HEK293T (cell line): ENCODE results near the gene RERG.

Experiments
- ARNT ChIP-seq: fragments of 450-650 bp; IDR thresholded peaks from 2 replicates; pipeline ENCODE4 v1.6.1; 2017; ENCODE audit warnings: mild to moderate bottlenecking
- BHLHE40 ChIP-seq: fragments of 450-650 bp; IDR thresholded peaks from 2 replicates; pipeline ENCODE4 v1.6.1; 2016; ENCODE audit warnings: mild to moderate bottlenecking, moderate library complexity, borderline replicate concordance
- ELF4 ChIP-seq: fragments of 450-650 bp; IDR thresholded peaks from 2 replicates; pipeline ENCODE4 v1.6.1; 2017; ENCODE audit warnings: antibody characterized with exemption
- FOXA1 ChIP-seq: fragments of 450-650 bp; IDR thresholded peaks from 2 replicates; pipeline ENCODE4 v1.6.1; 2016; ENCODE audit warnings: mild to moderate bottlenecking
- FOXK2 ChIP-seq: fragments of 450-650 bp; IDR thresholded peaks from 2 replicates; pipeline ENCODE4 v1.6.1; 2016; ENCODE audit warnings: mild to moderate bottlenecking
- FOXM1 ChIP-seq: fragments of 450-650 bp; IDR thresholded peaks from 2 replicates; pipeline ENCODE4 v1.6.1; 2017; ENCODE audit warnings: mild to moderate bottlenecking, borderline replicate concordance
- HDGF ChIP-seq: fragments of 450-650 bp; IDR thresholded peaks from 2 replicates; pipeline ENCODE4 v1.6.1; 2017; ENCODE audit warnings: antibody characterized with exemption, borderline replicate concordance
- L3MBTL2 ChIP-seq: fragments of 450-650 bp; conservative IDR thresholded peaks from 2 replicates; pipeline ENCODE4 v1.6.1; 2016; ENCODE audit warnings: mild to moderate bottlenecking
- PKNOX1 ChIP-seq: fragments of 450-650 bp; IDR thresholded peaks from 2 replicates; pipeline ENCODE4 v1.6.1; 2016
- SUZ12 ChIP-seq: fragments of 450-650 bp; IDR thresholded peaks from 2 replicates; pipeline ENCODE4 v1.6.1; 2016; ENCODE audit warnings: mild to moderate bottlenecking
- TARDBP ChIP-seq: fragments of 450-650 bp; IDR thresholded peaks from 2 replicates; pipeline ENCODE4 v1.6.1; 2016
- ZNF384 ChIP-seq: fragments of 450-650 bp; IDR thresholded peaks from 2 replicates; pipeline ENCODE4 v1.6.1; 2016

DNA sequence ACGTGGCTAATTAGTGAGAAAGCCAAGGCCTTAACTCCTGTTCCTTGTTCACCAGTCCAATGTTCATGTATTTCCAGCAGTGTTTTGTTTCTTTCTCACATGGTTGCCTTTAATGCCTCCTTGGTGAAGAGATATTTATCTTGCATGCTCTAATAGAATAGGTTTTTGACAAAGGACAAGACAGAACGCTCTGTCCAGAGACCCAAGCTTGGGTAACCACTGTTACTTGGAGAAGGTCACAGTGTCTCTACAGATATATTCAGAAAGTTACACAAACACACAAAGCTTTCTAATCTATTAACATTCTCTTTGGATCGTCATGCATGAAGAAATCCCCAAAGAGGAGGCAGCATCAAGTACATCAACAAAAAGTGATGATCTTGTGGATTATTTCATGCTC lies 33.1 kb downstream of the RERG start:
- TF ChIP-seq FOXA1 (no peak), BHLHE40 (no peak), PKNOX1 (no peak), FOXK2 (no peak), HDGF (no peak), TARDBP (no peak), FOXM1 (no peak), ELF4 (no peak), L3MBTL2 (no peak), ZNF384 (no peak), ARNT (no peak), SUZ12 (no peak)
